HCT116 (cell line): ENCODE measurements around the gene FGFRL1. TPM values are rescaled to one million over a fixed set of nuclear protein-coding genes. Genes with fewer than 3 reads are reported as not detected.

Source experiments
- ATAC-seq: fragments of 200-7000 bp; cut with Tn5 transposase; 2 replicates; pipeline ENCODE4 v1.9.1; 2020; ENCODE audit warnings: mild to moderate bottlenecking, moderate library complexity
- BruUV-seq: library from RNA; stranded (reverse); fragments of 400-500 nt; replicated peaks from 2 replicates; lab custom pipeline; 2021; lab: Mats Ljungman, UMichigan
- CTCF ChIA-PET: fragments of 300-600 bp; sonication (Branson Sonifier 250); formaldehyde crosslinking; loops from one replicate; lab custom pipeline; 2021; ENCODE audit warnings: antibody characterized with exemption; lab: Charles Lee
- POLR2A ChIA-PET: fragments of 300-600, 350-600 bp; sonication (Branson Sonifier 250); formaldehyde crosslinking; loops from one replicate; lab custom pipeline; 2021; ENCODE audit warnings: antibody characterized with exemption; lab: Charles Lee
- RAD21 ChIA-PET, 2 experiments: fragments of 300-600 bp; sonication (Branson Sonifier 250); formaldehyde crosslinking; loops; one replicate each; lab custom pipeline; 2023; ENCODE audit warnings: low total read pairs in 2 of 2; ENCODE audit not compliant: uncharacterized antibody in 2 of 2, unreplicated experiment in 2 of 2, low non-redundant PET in 1 of 2; lab: Charles Lee
- DNase-seq: peaks from one replicate; pipeline ENCODE4 v3.0.0-alpha.2; 2010; ENCODE audit warnings: low read depth, low spot score
- H2AFZ ChIP-seq: fragments of 200-600 bp; shearing (Covaris generic), sonication (generic); 2 replicates; pipeline ENCODE4 v1.6.1; 2017; ENCODE audit warnings: low read depth, mixed run types, mixed read lengths, antibody characterized with exemption, low read length; ENCODE audit not compliant: poor library complexity, severe bottlenecking
- H3K27ac ChIP-seq: 2 replicates; pipeline ENCODE4 v1.5.1; 2012; ENCODE audit warnings: low read depth, low read length
- H3K27me3 ChIP-seq: fragments of 200-600 bp; sonication (generic); 2 replicates; pipeline ENCODE4 v1.6.1; 2016; ENCODE audit warnings: mixed run types, low read length, mixed read lengths; ENCODE audit not compliant: insufficient read depth
- H3K36me3 ChIP-seq, 2 experiments: fragments of 200-500 bp in 1 of 2; fragments of 200-600 bp in 1 of 2; sonication (Bioruptor generic) in 1 of 2; sonication (generic) in 1 of 2; 2 replicates each; pipeline versions ENCODE4 v1.5.1 to v1.6.1; 2014 to 2016; ENCODE audit warnings: low read length in 2 of 2, inconsistent platforms in 1 of 2, mixed read lengths in 1 of 2, mixed run types in 1 of 2; ENCODE audit not compliant: insufficient read depth in 2 of 2, control insufficient read depth in 1 of 2
- H3K4me1 ChIP-seq, 2 experiments: fragments of 200-600 bp in 1 of 2; sonication (generic) in 1 of 2; 2 replicates each; pipeline versions ENCODE4 v1.5.1 to v1.6.1; 2012 to 2017; ENCODE audit warnings: low read length in 2 of 2, inconsistent platforms in 1 of 2, mild to moderate bottlenecking in 1 of 2, mixed read lengths in 1 of 2, mixed run types in 1 of 2, moderate library complexity in 1 of 2; ENCODE audit not compliant: insufficient read depth in 2 of 2, control insufficient read depth in 1 of 2
- H3K4me2 ChIP-seq: fragments of 200-600 bp; sonication (generic); 2 replicates; pipeline ENCODE4 v1.6.1; 2017; ENCODE audit warnings: mixed run types, low read length, mixed read lengths
- H3K4me3 ChIP-seq, 2 experiments: fragments of 200-600 bp in 1 of 2; sonication (generic) in 1 of 2; replicated peaks in 1 of 2; 2 replicates each; pipeline ENCODE4 v1.5.1; 2011 to 2016; ENCODE audit warnings: low read length in 2 of 2, control low read depth in 1 of 2, low read depth in 1 of 2, mild to moderate bottlenecking in 1 of 2, mixed read lengths in 1 of 2, mixed run types in 1 of 2
- H3K79me2 ChIP-seq: fragments of 200-600 bp; sonication (generic); 2 replicates; pipeline ENCODE4 v1.6.1; 2017; ENCODE audit warnings: mild to moderate bottlenecking, mixed run types, low read length, moderate library complexity, mixed read lengths; ENCODE audit not compliant: insufficient read depth
- H3K9ac ChIP-seq: fragments of 200-600 bp; sonication (generic); 2 replicates; pipeline ENCODE4 v1.6.1; 2016; ENCODE audit warnings: low read length, mixed read lengths
- H3K9me2 ChIP-seq: fragments of 200-600 bp; sonication (generic), shearing (Covaris generic); 2 replicates; pipeline ENCODE4 v1.6.1; 2017; ENCODE audit warnings: mixed run types, mild to moderate bottlenecking, moderate library complexity; ENCODE audit not compliant: insufficient read depth
- H3K9me3 ChIP-seq, 2 experiments: fragments of 200-500 bp in 1 of 2; fragments of 200-600 bp in 1 of 2; sonication (Bioruptor generic) in 1 of 2; sonication (generic) in 1 of 2; 2 replicates each; pipeline ENCODE4 v1.6.1; 2014 to 2017; ENCODE audit warnings: low read length in 2 of 2, mixed read lengths in 2 of 2, inconsistent platforms in 1 of 2, low read depth in 1 of 2, mild to moderate bottlenecking in 1 of 2, mixed run types in 1 of 2, moderate library complexity in 1 of 2; ENCODE audit not compliant: control insufficient read depth in 1 of 2, insufficient read depth in 1 of 2
- H4K20me1 ChIP-seq: fragments of 200-600 bp; sonication (generic), shearing (Covaris generic); 2 replicates; pipeline ENCODE4 v1.6.1; 2017; ENCODE audit warnings: mixed run types, mild to moderate bottlenecking, moderate library complexity; ENCODE audit not compliant: insufficient read depth
- CBX3 ChIP-seq: IDR thresholded peaks from 2 replicates; pipeline ENCODE4 v1.6.1; 2012; ENCODE audit warnings: low read depth
- JUND ChIP-seq: IDR thresholded peaks from 2 replicates; pipeline ENCODE4 v1.6.1; 2012
- POLR2A ChIP-seq: IDR thresholded peaks from 2 replicates; pipeline ENCODE4 v1.7.0; 2011; ENCODE audit warnings: borderline replicate concordance; ENCODE audit not compliant: insufficient read depth, insufficient read length; ENCODE audit errors: extremely low read depth
- POLR2AphosphoS5 ChIP-seq: IDR thresholded peaks from 2 replicates; pipeline ENCODE4 v1.6.1; 2011; ENCODE audit warnings: mild to moderate bottlenecking, low read depth, low read length, moderate library complexity
- RAD21 ChIP-seq: IDR thresholded peaks from 2 replicates; pipeline ENCODE4 v1.6.1; 2012; ENCODE audit warnings: low read depth, mild to moderate bottlenecking
- SP1 ChIP-seq: IDR thresholded peaks from 2 replicates; pipeline ENCODE4 v1.6.1; 2012; ENCODE audit warnings: low read depth
- TCF7L2 ChIP-seq: IDR thresholded peaks from 2 replicates; pipeline ENCODE4 v1.7.0; 2011; ENCODE audit warnings: borderline replicate concordance, inconsistent platforms; ENCODE audit not compliant: insufficient read depth, insufficient read length; ENCODE audit errors: extremely low read depth
- intact Hi-C: fragments of 100-400 bp; cut with micrococcal nuclease; formaldehyde crosslinking; loops from 2 replicates; pipeline ENCODE4 v1.10.0; 2022
- total RNA-seq: library from RNA; stranded (reverse); gene quantifications from one replicate; pipeline ENCODE4 v1.2.1, GENCODE V29; 2021; ENCODE audit not compliant: unreplicated experiment
- TF ChIP-seq, protein P1 (sequence below): IDR thresholded peaks from 2 replicates; pipeline ENCODE4 v1.6.1; 2011; ENCODE audit warnings: mild to moderate bottlenecking, low read length, moderate library complexity; ENCODE audit not compliant: insufficient replicate concordance; ENCODE audit errors: extremely low read depth
- TF ChIP-seq, protein P2 (sequence below): IDR thresholded peaks from 2 replicates; pipeline ENCODE4 v1.6.1; 2012; ENCODE audit warnings: low read depth

FGFRL1 gene
- total RNA-seq, 1 experiment from 2014 or later, result 91.1 TPM

DNA sequence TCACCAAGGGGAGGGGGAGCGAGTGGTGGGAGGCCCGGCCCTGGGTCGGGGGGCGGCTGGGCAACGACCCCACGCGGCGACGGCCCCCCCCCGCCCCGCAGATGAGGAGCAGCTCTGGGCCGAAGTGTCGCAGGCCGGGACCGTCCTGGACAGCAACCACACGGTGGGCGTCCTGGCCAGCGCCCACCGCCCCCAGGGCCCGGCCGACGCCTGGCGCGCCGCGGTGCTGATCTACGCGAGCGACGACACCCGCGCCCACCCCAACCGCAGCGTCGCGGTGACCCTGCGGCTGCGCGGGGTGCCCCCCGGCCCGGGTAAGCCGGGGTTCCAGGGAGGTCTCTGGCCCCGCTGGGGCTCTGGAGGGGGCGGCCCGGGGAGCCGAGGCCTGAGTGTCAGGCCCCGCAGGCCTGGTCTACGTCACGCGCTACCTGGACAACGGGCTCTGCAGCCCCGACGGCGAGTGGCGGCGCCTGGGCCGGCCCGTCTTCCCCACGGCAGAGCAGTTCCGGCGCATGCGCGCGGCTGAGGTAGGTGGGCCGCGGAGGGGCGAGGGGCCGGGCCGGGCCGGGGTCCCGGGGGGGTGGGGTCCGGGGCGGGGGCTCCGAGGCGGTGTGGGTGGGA lies 8.7 kb upstream of the FGFRL1 start:
- no TSS peak for BruUV-seq
- Histone ChIP-seq H3K9me3 (no peaks in the 10 kb centered on the region), H2AFZ (no peak overlapping the region), H3K4me3 (no peak overlapping the region), H4K20me1 (no peaks in the 10 kb centered on the region), H3K27me3 (no peaks in the 10 kb centered on the region), H3K79me2 (no peaks in the 10 kb centered on the region), H3K4me1 (peaks cover 0 to 10% of the 10 kb centered on the region in 2 experiments; a peak in 2 of 4 replicates), H3K36me3 (no peaks in the 10 kb centered on the region), H3K9me2 (no peaks in the 10 kb centered on the region), H3K4me2 (no peak overlapping the region), H3K27ac (no peak overlapping the region), H3K9ac (no peak overlapping the region)
- ChIA-PET RAD21 (no interaction called here), POLR2A (no interaction called here), CTCF (no interaction called here)
- no peak for DNase-seq
- no peak for ATAC-seq
- intact Hi-C loops, result no loop called here
- no peak for TF ChIP-seq CBX3
- TF ChIP-seq SP1, result no peak
- no peak for TF ChIP-seq POLR2A
- TF ChIP-seq, protein P1, sequence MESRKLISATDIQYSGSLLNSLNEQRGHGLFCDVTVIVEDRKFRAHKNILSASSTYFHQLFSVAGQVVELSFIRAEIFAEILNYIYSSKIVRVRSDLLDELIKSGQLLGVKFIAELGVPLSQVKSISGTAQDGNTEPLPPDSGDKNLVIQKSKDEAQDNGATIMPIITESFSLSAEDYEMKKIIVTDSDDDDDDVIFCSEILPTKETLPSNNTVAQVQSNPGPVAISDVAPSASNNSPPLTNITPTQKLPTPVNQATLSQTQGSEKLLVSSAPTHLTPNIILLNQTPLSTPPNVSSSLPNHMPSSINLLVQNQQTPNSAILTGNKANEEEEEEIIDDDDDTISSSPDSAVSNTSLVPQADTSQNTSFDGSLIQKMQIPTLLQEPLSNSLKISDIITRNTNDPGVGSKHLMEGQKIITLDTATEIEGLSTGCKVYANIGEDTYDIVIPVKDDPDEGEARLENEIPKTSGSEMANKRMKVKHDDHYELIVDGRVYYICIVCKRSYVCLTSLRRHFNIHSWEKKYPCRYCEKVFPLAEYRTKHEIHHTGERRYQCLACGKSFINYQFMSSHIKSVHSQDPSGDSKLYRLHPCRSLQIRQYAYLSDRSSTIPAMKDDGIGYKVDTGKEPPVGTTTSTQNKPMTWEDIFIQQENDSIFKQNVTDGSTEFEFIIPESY, result no peak
- TF ChIP-seq TCF7L2, result no peak
- TF ChIP-seq, protein P2, sequence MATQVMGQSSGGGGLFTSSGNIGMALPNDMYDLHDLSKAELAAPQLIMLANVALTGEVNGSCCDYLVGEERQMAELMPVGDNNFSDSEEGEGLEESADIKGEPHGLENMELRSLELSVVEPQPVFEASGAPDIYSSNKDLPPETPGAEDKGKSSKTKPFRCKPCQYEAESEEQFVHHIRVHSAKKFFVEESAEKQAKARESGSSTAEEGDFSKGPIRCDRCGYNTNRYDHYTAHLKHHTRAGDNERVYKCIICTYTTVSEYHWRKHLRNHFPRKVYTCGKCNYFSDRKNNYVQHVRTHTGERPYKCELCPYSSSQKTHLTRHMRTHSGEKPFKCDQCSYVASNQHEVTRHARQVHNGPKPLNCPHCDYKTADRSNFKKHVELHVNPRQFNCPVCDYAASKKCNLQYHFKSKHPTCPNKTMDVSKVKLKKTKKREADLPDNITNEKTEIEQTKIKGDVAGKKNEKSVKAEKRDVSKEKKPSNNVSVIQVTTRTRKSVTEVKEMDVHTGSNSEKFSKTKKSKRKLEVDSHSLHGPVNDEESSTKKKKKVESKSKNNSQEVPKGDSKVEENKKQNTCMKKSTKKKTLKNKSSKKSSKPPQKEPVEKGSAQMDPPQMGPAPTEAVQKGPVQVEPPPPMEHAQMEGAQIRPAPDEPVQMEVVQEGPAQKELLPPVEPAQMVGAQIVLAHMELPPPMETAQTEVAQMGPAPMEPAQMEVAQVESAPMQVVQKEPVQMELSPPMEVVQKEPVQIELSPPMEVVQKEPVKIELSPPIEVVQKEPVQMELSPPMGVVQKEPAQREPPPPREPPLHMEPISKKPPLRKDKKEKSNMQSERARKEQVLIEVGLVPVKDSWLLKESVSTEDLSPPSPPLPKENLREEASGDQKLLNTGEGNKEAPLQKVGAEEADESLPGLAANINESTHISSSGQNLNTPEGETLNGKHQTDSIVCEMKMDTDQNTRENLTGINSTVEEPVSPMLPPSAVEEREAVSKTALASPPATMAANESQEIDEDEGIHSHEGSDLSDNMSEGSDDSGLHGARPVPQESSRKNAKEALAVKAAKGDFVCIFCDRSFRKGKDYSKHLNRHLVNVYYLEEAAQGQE, result no peak
- no peak for TF ChIP-seq RAD21
- TF ChIP-seq POLR2AphosphoS5, result no peak
- TF ChIP-seq JUND, result no peak
